ENCODE data around the gene IL31. TPM values are rescaled to one million over a fixed set of nuclear protein-coding genes. Genes with fewer than 3 reads are reported as not detected.

Gene IL31
- total and polyA plus RNA-seq, 2 donors (not counting 3 experiments of a cell fraction or from before 2014, with no cell fraction given): not detected

GRCh38 chr12:122201381-122201780 is 27.4 kb upstream of the IL31 start:
- Histone ChIP-seq H4K20me1 (replicated peaks; ENCODE audit: control insufficient read depth, extremely low read depth, insufficient read depth, low read length) (no peaks in the 10 kb centered on the region), H3K4me2 (ENCODE audit: insufficient read depth, low read length) (no peak overlapping the region), H3K27ac (ENCODE audit: insufficient read depth, low read depth, low read length) (no peak overlapping the region), H3K27me3 (ENCODE audit: control insufficient read depth in 2 of 2, insufficient read depth in 2 of 2, low read length in 2 of 2) (peaks cover 9 to 18% of the 10 kb centered on the region in 2 experiments), H3K4me1 (ENCODE audit: control insufficient read depth, extremely low read depth, insufficient read depth, low read length) (peaks cover 8% of the 10 kb centered on the region), H2AFZ (ENCODE audit: low read depth, low read length) (no peak overlapping the region), H3K9ac (replicated peaks; ENCODE audit: extremely low read depth, insufficient read depth, low read length) (no peak overlapping the region), H3K9me3 (replicated peaks; ENCODE audit: control insufficient read depth, insufficient read depth, low read length) (no peaks in the 10 kb centered on the region), H3K9me1 (replicated peaks; ENCODE audit: control insufficient read depth, extremely low read depth, insufficient read depth, low read length) (no peaks in the 10 kb centered on the region), H3K79me2 (ENCODE audit: control insufficient read depth, insufficient read depth, low read length) (no peaks in the 10 kb centered on the region), H3K36me3 (ENCODE audit: control insufficient read depth in 2 of 2, extremely low read depth in 1 of 2, insufficient read depth in 2 of 2, low read length in 2 of 2) (no peaks in the 10 kb centered on the region), H3K4me3 (replicated peaks in 1 of 3; ENCODE audit: insufficient read depth in 1 of 3, low read depth in 1 of 3, low read length in 3 of 3) (no peak overlapping the region)
- POLR2A ChIA-PET: no interaction called here
- BruUV-seq (replicated peaks): no TSS peak
- dilution Hi-C loops (cut with MboI; ENCODE audit: extremely low pct_ligation_motif_present, low sequenced_read_pairs): no loop called here
- TF ChIP-seq GATA2 (IDR thresholded peaks at IDR 0.05; ENCODE audit: insufficient read depth, insufficient read length, low read depth, low read length): no peak
- no peak for TF ChIP-seq CTCF (IDR thresholded peaks at IDR 0.05; ENCODE audit: extremely low read depth in 1 of 2, insufficient read depth in 1 of 2, low read depth in 1 of 2, low read length in 2 of 2)
- no peak for TF ChIP-seq POLR2AphosphoS5 (IDR thresholded peaks at IDR 0.05; ENCODE audit: insufficient read depth, low read depth, low read length)
- TF ChIP-seq POLR2A (IDR thresholded peaks at IDR 0.05; ENCODE audit: low read depth, low read length): no peak
- no peak for TF ChIP-seq FOS (IDR thresholded peaks at IDR 0.05; ENCODE audit: borderline replicate concordance, insufficient read depth, low read length)
- TF ChIP-seq JUN (IDR thresholded peaks at IDR 0.05; ENCODE audit: borderline replicate concordance, insufficient read depth, insufficient read length, low read depth): no peak
- TF ChIP-seq EZH2 (IDR thresholded peaks at IDR 0.05; ENCODE audit: borderline replicate concordance, low read depth, low read length, severe bottlenecking): no peak
- TF ChIP-seq MYC (IDR thresholded peaks at IDR 0.05; ENCODE audit: low read depth, low read length): no peak
- no peak for TF ChIP-seq MAX (IDR thresholded peaks at IDR 0.05; ENCODE audit: insufficient read depth, insufficient read length)
- FAIRE-seq: no peak
- intact Hi-C loops (cut with micrococcal nuclease): no loop called here
- CTCF ChIA-PET: interaction anchor here (1.2 to 1.3 kb wide), 3 partner anchors 10 to 70 kb away, joined by 3 to 4 read pairs (median 3); no protein-coding TSS in a partner anchor
- DNase-seq (ENCODE audit: low read depth, low spot score): no peak

All from endothelial cell of umbilical vein (primary cell).